ENCODE results near the gene RIMS1. TPM values are rescaled to one million over a fixed set of nuclear protein-coding genes. Genes with fewer than 3 reads are reported as not detected.
"Not testable (repeated sequence)": the region's sequence is repeated elsewhere in the genome, so short reads cannot be mapped to it uniquely, and the experiment has no call there.

Gene RIMS1
- total and polyA plus RNA-seq, 2 donors = 0.67 to 21.0 TPM

- WGBS = 90% methylated on average over 9 of the region's 9 CpGs
- H3K4me1 ChIP-seq (ENCODE audit: insufficient read depth); H3K4me3 ChIP-seq (ENCODE audit: low read depth, low read length); H3K27ac ChIP-seq (ENCODE audit: low read depth); H3K36me3 ChIP-seq (ENCODE audit: insufficient read depth); DNase-seq (ENCODE audit: extremely low spot score): not testable (repeated sequence)
Measured at GRCh38 chr6:72006591-72006990, 120.2 kb downstream of the RIMS1 start.

- Histone ChIP-seq H3K4me1 (ENCODE audit: insufficient read depth) (no peaks in the 10 kb centered on the region), H3K4me3 (ENCODE audit: low read depth, low read length) (no peak overlapping the region), H3K27ac (ENCODE audit: low read depth) (no peak overlapping the region), H3K36me3 (ENCODE audit: insufficient read depth) (no peaks in the 10 kb centered on the region)
- no peak for DNase-seq (ENCODE audit: extremely low spot score)
- WGBS = 18% methylated on average over 1 of the region's 1 CpG
Measured at GRCh38 chr6:72022830-72023229, 136.5 kb downstream of the RIMS1 start.

DNA sequence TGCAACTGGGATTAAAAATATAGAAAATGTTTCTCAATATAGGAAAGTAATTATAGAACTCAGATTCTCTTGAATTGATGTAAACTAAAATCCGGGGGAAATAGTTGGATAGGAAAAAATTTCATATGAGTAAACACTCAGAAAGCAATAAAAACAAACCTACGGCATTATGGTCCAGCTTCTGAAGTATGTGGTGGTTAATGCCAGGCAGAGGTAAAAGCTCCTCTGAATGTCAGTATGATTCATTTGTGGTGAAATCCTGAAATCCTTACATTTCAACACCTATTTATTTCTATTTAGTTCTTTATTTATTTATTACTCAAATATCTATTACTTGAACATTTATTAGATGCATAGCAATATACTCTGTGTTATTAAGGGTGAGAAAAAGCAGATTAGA lies 145.1 kb downstream of the RIMS1 start:
- Histone ChIP-seq H3K4me3 (ENCODE audit: low read depth, low read length) (no peak overlapping the region), H3K4me1 (ENCODE audit: insufficient read depth) (no peaks in the 10 kb centered on the region), H3K36me3 (ENCODE audit: insufficient read depth) (no peaks in the 10 kb centered on the region), H3K27ac (ENCODE audit: low read depth) (no peak overlapping the region)
- WGBS = 42% methylated on average over 2 of the region's 2 CpGs
- DNase-seq (ENCODE audit: extremely low spot score) = no peak

DNA sequence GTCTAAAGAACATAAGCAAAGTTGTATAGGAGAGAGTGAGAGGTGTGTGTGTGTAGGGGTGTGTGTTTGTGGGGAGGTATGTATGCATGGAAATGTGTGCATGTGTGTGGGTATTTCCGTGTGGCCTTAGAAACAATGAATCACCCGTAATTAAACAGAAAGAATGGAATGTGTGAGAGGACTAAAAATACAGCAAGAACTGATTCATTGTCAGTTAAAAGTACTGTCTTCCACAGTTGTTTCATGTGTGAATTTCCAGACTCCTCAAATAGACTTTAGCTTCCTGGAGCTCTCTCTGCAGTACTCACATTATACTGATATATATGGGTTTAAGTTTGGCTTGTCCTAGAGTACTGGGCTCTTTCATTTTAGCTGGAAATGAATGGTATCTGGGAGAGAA lies 145.7 kb downstream of the RIMS1 start:
- Histone ChIP-seq H3K36me3 (ENCODE audit: insufficient read depth) (no peaks in the 10 kb centered on the region), H3K4me1 (ENCODE audit: insufficient read depth) (no peaks in the 10 kb centered on the region), H3K4me3 (ENCODE audit: low read depth, low read length) (no peak overlapping the region), H3K27ac (ENCODE audit: low read depth) (no peak overlapping the region)
- no peak for DNase-seq (ENCODE audit: extremely low spot score)
- WGBS = 59% methylated on average over 2 of the region's 2 CpGs

DNA sequence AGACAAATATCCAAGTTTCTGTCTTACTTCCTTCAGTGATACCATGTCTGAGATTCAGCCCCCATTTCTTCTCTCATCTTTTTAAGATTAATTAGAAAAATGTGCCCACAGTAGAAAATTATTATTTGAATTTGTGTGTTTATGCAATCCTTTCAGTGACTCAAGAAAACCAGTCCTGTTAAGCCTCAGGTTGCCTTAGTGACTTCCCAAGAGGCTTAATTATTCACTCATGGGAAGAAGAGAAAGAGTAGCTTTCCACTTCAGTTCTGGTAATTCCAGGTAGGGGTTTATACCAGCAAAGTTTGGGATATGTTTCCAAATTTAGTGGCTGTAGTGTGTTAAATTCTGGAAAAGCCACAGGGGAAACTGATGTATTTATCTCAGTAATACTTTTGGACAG lies 149.1 kb downstream of the RIMS1 start:
- Histone ChIP-seq H3K36me3 (ENCODE audit: insufficient read depth) (no peaks in the 10 kb centered on the region), H3K4me1 (ENCODE audit: insufficient read depth) (no peaks in the 10 kb centered on the region), H3K27ac (ENCODE audit: low read depth) (no peak overlapping the region), H3K4me3 (ENCODE audit: low read depth, low read length) (no peak overlapping the region)
- no peak for DNase-seq (ENCODE audit: extremely low spot score)

DNA sequence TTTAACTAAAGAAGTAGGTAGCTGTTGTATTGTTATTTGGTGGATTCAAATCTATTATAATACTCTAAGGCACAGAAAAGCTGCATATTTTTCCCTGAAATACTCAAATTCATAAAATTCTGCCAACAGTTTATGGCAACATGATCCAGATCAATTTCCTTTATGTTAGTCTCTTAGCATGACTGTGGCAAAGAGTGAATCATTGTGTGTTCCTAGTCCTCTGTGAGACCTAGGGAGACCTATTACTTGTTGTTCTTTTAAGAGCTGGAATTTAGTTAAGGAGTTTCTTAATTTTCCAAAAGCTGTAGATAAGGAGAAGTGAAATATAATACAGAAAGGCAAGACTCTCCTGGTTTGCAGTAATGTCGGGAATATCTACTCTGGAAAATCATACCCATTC lies 149.6 kb downstream of the RIMS1 start:
- H3K36me3 ChIP-seq (ENCODE audit: insufficient read depth) = no peaks in the 10 kb centered on the region
- 85% methylated on average over 1 of the region's 1 CpG for WGBS
- no peak overlapping the region for H3K4me3 ChIP-seq (ENCODE audit: low read depth, low read length)
- no peak overlapping the region for H3K27ac ChIP-seq (ENCODE audit: low read depth)
- no peak for DNase-seq (ENCODE audit: extremely low spot score)
- no peaks in the 10 kb centered on the region for H3K4me1 ChIP-seq (ENCODE audit: insufficient read depth)

- no peak overlapping the region for H3K27ac ChIP-seq (ENCODE audit: low read depth)
- no peaks in the 10 kb centered on the region for H3K36me3 ChIP-seq (ENCODE audit: insufficient read depth)
- 37% methylated on average over 4 of the region's 4 CpGs for WGBS
- DNase-seq (ENCODE audit: extremely low spot score) = no peak
- H3K4me3 ChIP-seq (ENCODE audit: low read depth, low read length) = no peak overlapping the region
- no peaks in the 10 kb centered on the region for H3K4me1 ChIP-seq (ENCODE audit: insufficient read depth)
Measured at GRCh38 chr6:72037006-72037405, 150.7 kb downstream of the RIMS1 start.

DNA sequence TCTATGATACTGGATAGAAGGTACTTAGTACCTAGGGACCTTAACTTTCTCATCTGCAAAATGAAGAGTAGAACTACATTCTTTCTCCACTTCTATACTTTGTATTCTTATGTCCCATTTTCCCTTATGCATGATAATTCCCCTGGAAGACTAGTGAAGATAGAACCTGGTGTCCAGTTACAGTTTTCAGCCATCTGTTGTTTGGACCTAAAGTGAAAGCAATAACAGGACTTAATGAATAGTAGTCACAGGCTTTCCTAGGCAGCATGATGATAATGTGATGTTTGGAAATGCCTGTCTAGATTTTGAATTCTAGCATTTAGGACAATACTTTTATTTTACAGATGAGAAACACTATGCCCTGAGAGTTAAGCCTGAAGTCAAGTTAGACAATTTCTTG lies 153.8 kb downstream of the RIMS1 start:
- DNase-seq (ENCODE audit: extremely low spot score) = no peak

GRCh38 chr6:72042088-72042487 lies 155.7 kb downstream of the RIMS1 start:
- H3K4me3 ChIP-seq (ENCODE audit: low read depth, low read length) = no peak overlapping the region
- H3K36me3 ChIP-seq (ENCODE audit: insufficient read depth) = no peaks in the 10 kb centered on the region
- DNase-seq (ENCODE audit: extremely low spot score) = no peak
- no peaks in the 10 kb centered on the region for H3K4me1 ChIP-seq (ENCODE audit: insufficient read depth)
- no peak overlapping the region for H3K27ac ChIP-seq (ENCODE audit: low read depth)
- 75% methylated on average over 2 of the region's 2 CpGs for WGBS

More for the DNA sequence above, 153.8 kb downstream of the RIMS1 start:
- Histone ChIP-seq H3K27ac (ENCODE audit: low read depth) (no peak overlapping the region), H3K36me3 (ENCODE audit: insufficient read depth) (no peaks in the 10 kb centered on the region), H3K4me3 (ENCODE audit: low read depth, low read length) (no peak overlapping the region), H3K4me1 (ENCODE audit: insufficient read depth) (no peaks in the 10 kb centered on the region)

GRCh38 chr6:72048080-72048479 lies 161.7 kb downstream of the RIMS1 start:
- Histone ChIP-seq H3K4me1 (ENCODE audit: insufficient read depth) (no peaks in the 10 kb centered on the region), H3K27ac (ENCODE audit: low read depth) (no peak overlapping the region), H3K4me3 (ENCODE audit: low read depth, low read length) (no peak overlapping the region), H3K36me3 (ENCODE audit: insufficient read depth) (no peaks in the 10 kb centered on the region)
- 35% methylated on average over 2 of the region's 2 CpGs for WGBS
- DNase-seq (ENCODE audit: extremely low spot score) = no peak

DNA sequence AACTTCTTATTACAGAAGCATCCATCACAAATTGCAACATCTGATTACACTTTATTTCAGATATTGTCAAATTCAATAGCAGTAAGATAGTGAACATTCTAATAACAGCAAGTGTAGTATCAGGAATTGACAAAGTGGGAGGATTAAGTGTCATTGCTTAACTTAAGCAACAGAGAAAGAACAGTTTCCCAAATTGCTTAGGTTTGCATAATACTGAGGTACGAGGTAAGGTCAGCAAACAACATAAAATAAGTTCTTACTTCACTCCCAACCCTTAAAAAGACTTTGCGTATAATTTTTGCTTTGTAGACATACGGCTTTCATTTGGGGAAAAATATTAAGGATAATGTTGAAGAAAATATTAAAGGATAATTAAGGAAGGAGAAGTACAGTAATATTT lies 163.0 kb downstream of the RIMS1 start:
- Histone ChIP-seq H3K4me3 (ENCODE audit: low read depth, low read length) (no peak overlapping the region), H3K4me1 (ENCODE audit: insufficient read depth) (no peaks in the 10 kb centered on the region), H3K27ac (ENCODE audit: low read depth) (no peak overlapping the region), H3K36me3 (ENCODE audit: insufficient read depth) (no peaks in the 10 kb centered on the region)
- no peak for DNase-seq (ENCODE audit: extremely low spot score)
- 81% methylated on average over 3 of the region's 3 CpGs for WGBS

GRCh38 chr6:72061286-72061685 lies 174.9 kb downstream of the RIMS1 start:
- Histone ChIP-seq H3K36me3 (ENCODE audit: insufficient read depth) (no peaks in the 10 kb centered on the region), H3K4me3 (ENCODE audit: low read depth, low read length) (no peak overlapping the region), H3K27ac (ENCODE audit: low read depth) (no peak overlapping the region), H3K4me1 (ENCODE audit: insufficient read depth) (no peaks in the 10 kb centered on the region)
- WGBS = 38% methylated on average over 6 of the region's 6 CpGs
- DNase-seq (ENCODE audit: extremely low spot score) = no peak

- Histone ChIP-seq H3K27ac (ENCODE audit: low read depth) (no peak overlapping the region), H3K4me3 (ENCODE audit: low read depth, low read length) (no peak overlapping the region), H3K4me1 (ENCODE audit: insufficient read depth) (no peaks in the 10 kb centered on the region), H3K36me3 (ENCODE audit: insufficient read depth) (no peaks in the 10 kb centered on the region)
- no peak for DNase-seq (ENCODE audit: extremely low spot score)
- WGBS = 53% methylated on average over 7 of the region's 7 CpGs
Measured at GRCh38 chr6:72064399-72064975, 178.1 kb downstream of the RIMS1 start.

DNA sequence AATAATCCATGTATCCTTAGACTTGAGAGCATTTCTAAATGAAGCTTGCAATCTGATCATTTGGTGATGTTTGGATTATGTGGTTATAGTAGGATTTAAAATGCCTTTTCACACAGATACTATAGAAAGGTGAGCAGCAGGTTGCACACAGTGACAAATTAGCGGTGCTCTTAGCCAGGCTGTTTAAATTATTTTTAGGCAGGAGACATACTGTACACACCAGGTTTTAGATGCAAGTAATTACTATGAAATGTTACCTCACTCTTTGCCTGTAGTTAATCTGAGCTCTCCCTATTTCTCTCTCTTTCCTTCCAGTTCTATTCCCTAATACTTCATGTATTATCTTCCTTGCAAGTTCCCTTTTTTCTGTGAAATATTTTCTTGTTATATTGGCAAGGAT lies 191.7 kb downstream of the RIMS1 start:
- WGBS = 82% methylated on average over 1 of the region's 1 CpG
- H3K4me3 ChIP-seq (ENCODE audit: low read depth, low read length) = no peak overlapping the region
- no peaks in the 10 kb centered on the region for H3K36me3 ChIP-seq (ENCODE audit: insufficient read depth)
- H3K27ac ChIP-seq (ENCODE audit: low read depth) = no peak overlapping the region
- no peaks in the 10 kb centered on the region for H3K4me1 ChIP-seq (ENCODE audit: insufficient read depth)
- DNase-seq (ENCODE audit: extremely low spot score) = no peak

DNA sequence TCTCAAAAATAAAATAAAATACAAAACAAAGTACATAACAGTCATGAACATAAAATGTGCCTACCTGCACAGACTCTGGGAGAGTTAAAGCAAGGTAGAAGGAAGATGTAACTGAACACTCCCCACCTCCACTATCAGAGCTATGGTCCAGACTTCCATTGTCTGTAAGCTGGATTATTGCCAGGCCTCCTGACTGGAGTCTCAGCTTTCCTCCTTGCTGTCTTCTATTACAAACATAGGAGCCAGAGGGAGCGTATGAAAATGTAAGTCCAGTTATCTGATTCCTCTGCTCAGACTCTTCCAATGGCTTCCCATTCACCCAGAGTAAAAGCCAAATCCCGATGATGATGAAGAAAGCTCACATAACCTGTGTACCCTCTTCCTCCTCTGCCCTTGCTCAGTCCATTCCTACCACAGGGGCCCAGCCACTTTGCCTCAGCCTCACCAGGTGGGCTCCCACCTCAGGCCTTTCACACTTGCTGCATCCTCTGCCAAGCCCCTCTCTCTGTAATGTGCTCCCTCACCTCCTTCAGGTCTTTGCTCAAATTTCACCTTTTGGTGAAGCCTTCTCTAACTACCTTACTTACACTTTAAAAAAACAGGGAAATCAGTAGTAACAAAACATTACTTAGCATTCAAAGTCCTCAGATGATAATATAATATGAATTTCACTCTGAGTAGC lies 194.1 kb downstream of the RIMS1 start:
- DNase-seq (ENCODE audit: extremely low spot score) = no peak
- no peaks in the 10 kb centered on the region for H3K4me1 ChIP-seq (ENCODE audit: insufficient read depth)
- H3K27ac ChIP-seq (ENCODE audit: low read depth) = no peak overlapping the region
- H3K4me3 ChIP-seq (ENCODE audit: low read depth, low read length) = no peak overlapping the region
- WGBS = 72% methylated on average over 2 of the region's 2 CpGs
- no peaks in the 10 kb centered on the region for H3K36me3 ChIP-seq (ENCODE audit: insufficient read depth)

Measured in urinary bladder (tissue), 4 donors.